Activated CD8-positive, alpha-beta memory T cell treated with anti-CD3 and anti-CD28 coated beads for 24 hours (primary cell): ENCODE measurements around the gene NDUFAF7.
"Not testable (repeated sequence)": the region's sequence is repeated elsewhere in the genome, so short reads cannot be mapped to it uniquely, and the experiment has no call there.

Experiments used
- DNase-seq: peaks from one replicate; pipeline ENCODE4 v3.0.0-alpha.2; 2020

Gene NDUFAF7

DNA sequence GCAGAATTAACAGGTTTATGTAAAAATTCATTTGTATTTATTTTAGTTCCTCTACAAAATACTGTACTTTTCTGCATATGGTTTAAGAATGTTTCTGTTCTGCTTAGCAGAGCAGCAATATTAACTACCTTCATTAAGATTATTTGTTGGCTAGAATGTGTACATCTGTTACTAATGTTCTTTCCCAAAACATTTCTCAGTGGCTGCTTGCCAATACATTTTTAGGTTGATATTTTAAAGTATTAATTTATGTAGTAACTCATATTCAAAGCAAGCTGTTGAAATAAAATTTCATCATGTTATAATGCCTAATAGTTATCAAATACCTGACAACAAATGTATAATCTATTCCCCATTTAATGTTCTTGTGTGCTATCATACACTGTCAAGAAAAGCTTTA lies 52.9 kb downstream of the NDUFAF7 start:
- DNase-seq = no peak

- DNase-seq = no peak
Observed at GRCh38 chr2:37287966-37288365, 56.5 kb downstream of the NDUFAF7 start.

- no peak for DNase-seq
Observed at GRCh38 chr2:37291680-37292079, 60.2 kb downstream of the NDUFAF7 start.

GRCh38 chr2:37294858-37295257 lies 63.4 kb downstream of the NDUFAF7 start:
- DNase-seq = not testable (repeated sequence)

- no peak for DNase-seq
Observed at GRCh38 chr2:37295469-37296073, 64.1 kb downstream of the NDUFAF7 start.

GRCh38 chr2:37297632-37298031 lies 66.2 kb downstream of the NDUFAF7 start:
- DNase-seq = no peak
